Stimulated activated CD8-positive, alpha-beta memory T cell treated with anti-CD3 and anti-CD28 coated beads, Interleukin-4, amount 100 ng/mL, for 48 hours (primary cell): ENCODE results near the gene COL9A3.

Experiments used
- DNase-seq: peaks from one replicate; pipeline ENCODE4 v3.0.0-alpha.2; 2020

Gene COL9A3

GRCh38 chr20:62824476-62825332, 7.9 kb downstream of the COL9A3 start:
- DNase-seq = peak; percentile 50

- no peak for DNase-seq
These were observed 8.6 kb downstream of the COL9A3 start for GRCh38 chr20:62825333-62825985.

GRCh38 chr20:62825986-62826645, 9.3 kb downstream of the COL9A3 start:
- no peak for DNase-seq

DNA sequence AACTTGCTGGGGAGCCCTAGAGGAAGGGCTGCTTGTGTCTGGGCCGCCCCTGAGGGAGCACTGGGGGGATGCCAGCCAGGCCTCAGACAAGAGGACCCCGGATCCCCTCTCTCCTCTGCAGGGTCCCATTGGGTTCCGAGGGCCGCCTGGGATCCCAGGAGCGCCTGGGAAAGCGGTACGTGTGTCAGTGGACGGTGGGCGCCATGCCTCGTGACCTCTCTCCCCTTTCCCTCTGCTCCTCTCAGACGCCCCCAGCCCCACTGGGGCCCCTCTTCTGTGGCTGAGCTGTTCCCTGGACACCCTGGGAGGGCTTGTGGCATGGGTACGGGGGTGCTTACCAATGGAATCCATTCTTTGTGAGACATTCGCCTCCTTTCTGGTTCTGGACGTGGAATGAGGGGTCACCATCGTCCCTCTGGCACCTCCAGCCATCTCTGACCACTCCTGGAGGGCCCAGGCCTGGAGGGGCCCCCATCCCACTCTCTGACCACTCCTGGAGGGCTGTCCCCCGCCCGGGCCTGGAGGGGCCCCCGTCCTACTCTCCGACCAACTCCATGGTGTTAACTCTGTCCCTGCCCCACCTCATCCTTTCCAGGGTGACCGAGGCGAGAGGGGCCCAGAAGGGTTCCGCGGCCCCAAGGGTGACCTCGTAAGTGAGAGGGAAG, 9.9 kb downstream of the COL9A3 start:
- DNase-seq = no peak

- DNase-seq = no peak
These were observed 10.6 kb downstream of the COL9A3 start for GRCh38 chr20:62827311-62828038.

GRCh38 chr20:62828051-62828450, 11.2 kb downstream of the COL9A3 start:
- no peak for DNase-seq

GRCh38 chr20:62828511-62829230, 11.8 kb downstream of the COL9A3 start:
- no peak for DNase-seq

- DNase-seq = no peak
These were observed 12.7 kb downstream of the COL9A3 start for GRCh38 chr20:62829231-62830230.

DNA sequence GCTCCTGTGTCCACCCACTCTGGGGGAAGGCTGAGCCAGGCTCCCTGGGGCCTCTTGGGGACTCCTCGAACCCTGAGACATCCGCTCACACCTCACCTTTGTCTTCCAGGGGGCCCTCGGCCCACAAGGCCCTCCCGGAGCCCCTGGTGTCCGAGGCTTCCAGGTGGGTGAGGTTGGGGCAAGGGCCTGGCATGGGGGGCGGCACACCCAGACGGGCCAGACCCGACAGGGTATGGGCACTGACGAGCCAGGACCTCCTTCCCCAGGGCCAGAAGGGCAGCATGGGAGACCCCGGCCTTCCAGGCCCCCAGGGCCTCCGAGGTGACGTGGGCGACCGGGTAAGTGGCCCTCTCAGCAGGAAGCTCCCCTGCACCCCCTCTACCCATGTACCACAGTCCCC, 13.4 kb downstream of the COL9A3 start:
- DNase-seq = no peak

GRCh38 chr20:62830821-62831220, 14.0 kb downstream of the COL9A3 start:
- DNase-seq = no peak

- DNase-seq = no peak
These were observed 14.5 kb downstream of the COL9A3 start for GRCh38 chr20:62831361-62831788.

DNA sequence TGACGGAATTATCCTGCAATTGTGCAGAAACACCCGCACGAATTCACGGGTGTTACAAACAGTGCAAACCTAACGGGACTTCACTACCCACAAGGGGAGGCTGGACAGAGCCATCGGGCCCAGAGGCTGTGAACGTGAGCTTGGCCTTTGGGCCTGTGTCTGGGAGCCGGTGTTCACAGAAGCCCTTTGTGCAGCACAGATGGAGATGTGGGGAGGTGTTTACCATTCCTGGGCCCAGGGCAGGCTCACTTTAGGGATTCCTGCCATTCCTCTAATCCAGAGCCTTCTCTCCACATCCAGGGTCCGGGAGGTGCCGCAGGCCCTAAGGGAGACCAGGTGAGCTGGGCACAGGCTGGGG, 15.0 kb downstream of the COL9A3 start:
- no peak for DNase-seq

DNA sequence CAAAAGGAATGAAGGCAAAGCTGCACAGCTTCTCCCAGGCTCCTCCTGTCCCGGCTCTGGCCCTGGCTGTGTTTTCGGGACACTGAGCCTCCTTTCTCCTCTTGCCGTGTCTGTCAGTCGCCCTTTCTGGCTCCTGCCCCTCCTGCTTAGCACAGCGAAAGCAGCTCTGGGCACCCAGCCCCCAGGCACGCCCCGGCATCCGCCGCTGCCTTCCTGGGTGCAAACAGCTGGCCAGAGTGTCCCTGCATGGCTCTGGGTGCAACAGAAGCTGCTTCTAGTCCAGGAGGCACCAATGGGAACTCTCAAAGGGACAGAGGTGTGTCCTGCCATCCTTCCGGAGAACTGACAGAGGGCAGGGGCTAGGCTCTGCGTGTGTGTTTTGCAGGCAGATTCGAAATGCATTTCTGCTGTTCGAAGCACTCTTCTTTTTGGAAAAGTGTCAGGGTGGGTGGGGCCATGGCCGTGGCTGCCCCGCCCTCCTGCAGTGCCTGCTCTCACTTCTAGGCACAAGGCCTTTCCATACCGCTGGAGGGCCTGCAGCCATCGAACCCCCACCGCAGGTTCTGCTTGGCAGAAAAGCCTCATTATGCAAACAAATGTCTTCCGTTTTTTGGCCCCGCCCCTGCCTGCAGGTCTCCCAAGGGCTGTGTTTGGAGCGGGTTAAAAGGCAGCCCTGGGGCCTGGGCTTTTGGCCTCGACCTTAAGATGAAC, 15.5 kb downstream of the COL9A3 start:
- peak; percentile 55 for DNase-seq

DNA sequence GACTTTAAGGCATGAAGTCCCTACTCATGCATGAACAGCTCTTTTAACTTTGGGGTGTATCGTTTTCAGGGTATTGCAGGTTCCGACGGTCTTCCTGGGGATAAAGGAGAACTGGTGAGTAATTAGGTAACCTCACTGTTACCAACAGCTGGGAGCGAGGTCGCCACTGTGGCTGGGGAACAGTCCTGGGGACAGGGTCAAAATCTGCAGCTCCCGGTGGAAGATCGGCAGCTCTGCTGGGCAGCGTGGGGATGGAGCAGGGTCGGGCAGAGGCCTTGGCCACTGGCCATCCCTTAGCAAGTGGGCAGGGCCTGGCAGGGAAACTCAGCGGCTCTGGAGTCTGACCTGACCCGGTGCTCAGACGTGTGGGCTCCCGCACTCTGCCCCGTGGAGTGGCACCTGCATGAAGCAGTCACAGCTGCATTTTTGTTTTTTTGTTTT, 16.1 kb downstream of the COL9A3 start:
- no peak for DNase-seq

GRCh38 chr20:62834967-62835730, 18.3 kb downstream of the COL9A3 start:
- no peak for DNase-seq

DNA sequence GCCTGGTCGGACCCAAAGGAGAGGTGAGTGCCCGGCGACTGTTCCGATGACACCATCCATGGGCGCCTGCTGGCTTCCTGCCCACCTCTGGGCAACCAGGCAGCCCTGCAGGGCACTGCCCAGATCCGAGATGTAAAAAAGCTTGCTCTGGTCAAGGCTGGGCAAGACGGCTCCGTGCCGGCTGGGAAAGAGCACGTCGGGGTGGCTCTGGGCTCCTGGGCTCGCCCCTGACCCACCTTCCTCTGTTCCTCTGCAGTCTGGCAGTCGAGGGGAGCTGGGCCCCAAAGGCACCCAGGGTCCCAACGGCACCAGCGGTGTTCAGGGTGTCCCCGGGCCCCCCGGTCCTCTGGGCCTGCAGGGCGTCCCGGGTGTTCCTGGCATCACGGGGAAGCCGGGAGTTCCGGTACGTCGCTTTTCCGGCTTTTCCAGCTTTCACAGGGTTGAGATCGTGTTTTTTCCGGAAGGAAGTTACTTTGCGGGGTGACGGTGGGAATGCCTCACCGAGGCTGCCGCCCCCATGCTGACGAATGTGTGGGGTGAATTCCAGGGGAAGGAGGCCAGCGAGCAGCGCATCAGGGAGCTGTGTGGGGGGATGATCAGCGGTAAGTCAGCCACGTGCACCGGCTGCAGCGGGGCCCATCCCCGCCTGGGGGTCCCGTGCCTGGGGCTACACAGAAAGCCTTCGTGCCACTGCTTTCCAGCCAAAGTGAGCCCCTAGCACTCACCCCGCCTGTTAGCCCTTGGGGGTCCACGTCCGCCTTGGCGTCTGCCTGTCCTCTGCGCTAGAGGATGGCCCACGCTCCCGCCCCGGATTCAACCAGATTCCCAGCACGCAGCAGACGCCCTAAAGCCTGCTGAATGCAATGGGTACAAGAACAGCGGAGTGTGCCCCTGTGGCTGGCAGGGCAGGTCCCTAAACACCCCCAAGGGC, 19.3 kb downstream of the COL9A3 start:
- no peak for DNase-seq

GRCh38 chr20:62836967-62837490, 20.2 kb downstream of the COL9A3 start:
- DNase-seq = no peak

DNA sequence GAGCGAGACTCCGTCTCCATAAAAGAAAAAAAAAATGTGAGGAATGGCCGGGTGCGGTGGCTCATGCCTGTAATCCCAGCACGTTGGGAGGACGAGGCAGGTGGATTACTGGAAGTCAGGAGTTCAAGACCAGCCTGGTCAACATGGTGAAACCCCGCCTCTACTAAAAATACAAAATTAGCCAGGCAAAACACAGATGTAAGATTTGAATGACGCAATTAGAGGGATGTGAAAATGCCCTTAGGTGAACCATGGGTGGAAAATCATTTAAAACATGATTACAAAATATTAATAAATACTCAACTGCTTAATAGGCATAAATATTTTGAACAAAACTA, 20.9 kb downstream of the COL9A3 start:
- DNase-seq = no peak
